Measurements from ENCODE around the gene NTRK3.

DNA sequence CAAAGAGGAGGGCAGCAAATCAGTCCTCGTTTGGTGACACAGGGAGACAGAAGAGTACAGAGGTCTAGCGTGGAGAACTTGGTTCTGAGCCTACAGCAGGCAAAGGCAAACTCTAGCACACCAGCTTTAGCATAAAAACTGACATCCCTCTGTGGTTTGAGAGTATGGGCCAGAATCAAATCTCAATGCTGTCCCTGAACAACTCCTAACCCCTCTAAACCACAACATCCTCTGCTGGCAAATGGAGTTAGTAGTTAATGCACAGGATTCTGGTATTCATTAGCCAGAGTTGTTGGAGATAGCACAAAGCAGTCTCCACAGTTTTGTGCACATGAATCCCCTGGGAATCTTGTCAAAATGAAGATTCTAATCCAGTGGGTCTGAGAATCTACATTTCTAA, 315.8 kb downstream of the NTRK3 start:
- TF ChIP-seq SIN3A (IDR thresholded peaks at IDR 0.05; ENCODE audit: borderline replicate concordance, insufficient read depth, low read length) (no peak), POLR2AphosphoS5 (IDR thresholded peaks at IDR 0.05; ENCODE audit: low read depth, low read length) (no peak), TAF1 (IDR thresholded peaks at IDR 0.05; ENCODE audit: borderline replicate concordance, insufficient read depth, low read length) (no peak), FOXP2 (optimal IDR thresholded peaks at IDR 0.05; ENCODE audit: borderline replicate concordance, extremely low read depth, extremely low read length, insufficient read depth) (no peak)
- TF ChIP-seq, protein P1, sequence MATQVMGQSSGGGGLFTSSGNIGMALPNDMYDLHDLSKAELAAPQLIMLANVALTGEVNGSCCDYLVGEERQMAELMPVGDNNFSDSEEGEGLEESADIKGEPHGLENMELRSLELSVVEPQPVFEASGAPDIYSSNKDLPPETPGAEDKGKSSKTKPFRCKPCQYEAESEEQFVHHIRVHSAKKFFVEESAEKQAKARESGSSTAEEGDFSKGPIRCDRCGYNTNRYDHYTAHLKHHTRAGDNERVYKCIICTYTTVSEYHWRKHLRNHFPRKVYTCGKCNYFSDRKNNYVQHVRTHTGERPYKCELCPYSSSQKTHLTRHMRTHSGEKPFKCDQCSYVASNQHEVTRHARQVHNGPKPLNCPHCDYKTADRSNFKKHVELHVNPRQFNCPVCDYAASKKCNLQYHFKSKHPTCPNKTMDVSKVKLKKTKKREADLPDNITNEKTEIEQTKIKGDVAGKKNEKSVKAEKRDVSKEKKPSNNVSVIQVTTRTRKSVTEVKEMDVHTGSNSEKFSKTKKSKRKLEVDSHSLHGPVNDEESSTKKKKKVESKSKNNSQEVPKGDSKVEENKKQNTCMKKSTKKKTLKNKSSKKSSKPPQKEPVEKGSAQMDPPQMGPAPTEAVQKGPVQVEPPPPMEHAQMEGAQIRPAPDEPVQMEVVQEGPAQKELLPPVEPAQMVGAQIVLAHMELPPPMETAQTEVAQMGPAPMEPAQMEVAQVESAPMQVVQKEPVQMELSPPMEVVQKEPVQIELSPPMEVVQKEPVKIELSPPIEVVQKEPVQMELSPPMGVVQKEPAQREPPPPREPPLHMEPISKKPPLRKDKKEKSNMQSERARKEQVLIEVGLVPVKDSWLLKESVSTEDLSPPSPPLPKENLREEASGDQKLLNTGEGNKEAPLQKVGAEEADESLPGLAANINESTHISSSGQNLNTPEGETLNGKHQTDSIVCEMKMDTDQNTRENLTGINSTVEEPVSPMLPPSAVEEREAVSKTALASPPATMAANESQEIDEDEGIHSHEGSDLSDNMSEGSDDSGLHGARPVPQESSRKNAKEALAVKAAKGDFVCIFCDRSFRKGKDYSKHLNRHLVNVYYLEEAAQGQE (IDR thresholded peaks at IDR 0.05; ENCODE audit: insufficient read depth in 1 of 2, low read depth in 2 of 2, low read length in 2 of 2), result no peak

Data from PFSK-1 (cell line).